NT2/D1 (cell line): ENCODE measurements around the gene BHLHE23.

Experiments used
- SUZ12 ChIP-seq: IDR thresholded peaks from 2 replicates; pipeline ENCODE4 v1.6.1; 2011; ENCODE audit not compliant: insufficient read length, insufficient read depth; ENCODE audit errors: extremely low read depth
- ZNF274 ChIP-seq: IDR thresholded peaks from 2 replicates; pipeline ENCODE4 v1.6.1; 2011; ENCODE audit warnings: mild to moderate bottlenecking, low read depth, low read length

DNA sequence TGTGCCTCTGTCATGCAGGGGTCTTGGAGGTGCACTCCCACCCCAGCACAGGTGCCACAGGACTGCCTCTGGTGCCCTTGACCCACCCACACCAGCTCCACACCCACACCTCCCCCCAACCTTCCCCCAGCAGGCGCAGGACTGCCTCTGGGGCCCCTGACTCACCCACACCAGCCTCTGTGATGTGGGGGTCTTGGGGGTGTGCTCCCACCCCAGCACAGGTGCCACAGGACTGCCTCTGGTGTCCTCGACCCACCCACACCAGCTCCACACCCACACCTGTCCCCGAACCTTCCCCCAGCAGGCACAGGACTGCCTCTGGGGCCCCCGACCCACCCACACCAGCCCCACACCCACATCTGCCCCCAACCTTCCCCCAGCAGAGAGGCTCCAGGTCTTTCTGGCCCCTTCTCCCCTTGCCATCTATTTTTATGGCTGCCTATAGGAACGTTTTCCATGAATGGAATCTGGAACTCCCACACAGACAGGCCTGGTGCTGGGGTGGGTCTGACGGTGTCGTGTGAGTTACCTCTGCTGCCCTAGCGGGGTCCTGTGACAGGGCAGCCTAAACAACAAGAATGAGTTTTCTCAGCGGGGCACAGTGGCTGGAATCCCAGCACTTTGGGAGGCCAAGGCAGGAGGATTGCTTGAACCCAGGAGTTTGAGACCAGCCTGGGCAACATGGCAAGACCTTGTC lies 30.8 kb downstream of the BHLHE23 start:
- TF ChIP-seq SUZ12 (no peak), ZNF274 (no peak)
